Loucy (cell line): ENCODE data around the gene SCN9A.

ENCODE experiments used
- H2AFZ ChIP-seq: fragments of 200-600 bp; sonication (generic); 2 replicates; pipeline ENCODE4 v1.6.0; 2016; ENCODE audit warnings: antibody characterized with exemption, mild to moderate bottlenecking, low read length, moderate library complexity
- H3F3A ChIP-seq: fragments of 200-600 bp; 2 replicates; pipeline ENCODE4 v1.6.0; 2016; ENCODE audit warnings: antibody characterized with exemption, low read depth, mild to moderate bottlenecking
- H3K27me3 ChIP-seq: fragments of 200-600 bp; sonication (generic); 2 replicates; pipeline ENCODE4 v1.6.1; 2014; ENCODE audit warnings: low read length, mild to moderate bottlenecking; ENCODE audit not compliant: insufficient read depth, poor library complexity, severe bottlenecking
- H3K36me3 ChIP-seq: fragments of 200-600 bp; sonication (generic); 2 replicates; pipeline ENCODE4 v1.6.1; 2016; ENCODE audit warnings: low read length; ENCODE audit not compliant: insufficient read depth
- H3K4me1 ChIP-seq: fragments of 200-600 bp; sonication (generic); 2 replicates; pipeline ENCODE4 v1.5.1; 2014; ENCODE audit warnings: low read length, mild to moderate bottlenecking; ENCODE audit not compliant: insufficient read depth, poor library complexity, severe bottlenecking
- H3K4me2 ChIP-seq: fragments of 200-600 bp; sonication (generic); 2 replicates; pipeline ENCODE4 v1.6.0; 2014; ENCODE audit warnings: antibody characterized with exemption, low read length, low read depth, mild to moderate bottlenecking; ENCODE audit not compliant: poor library complexity, severe bottlenecking
- H3K4me3 ChIP-seq: fragments of 200-600 bp; sonication (generic); 2 replicates; pipeline ENCODE4 v1.5.1; 2014; ENCODE audit warnings: low read length, mild to moderate bottlenecking, mixed read lengths; ENCODE audit not compliant: poor library complexity, severe bottlenecking
- H3K79me2 ChIP-seq: fragments of 200-600 bp; sonication (generic); 2 replicates; pipeline ENCODE4 v1.6.1; 2014; ENCODE audit warnings: low read length; ENCODE audit not compliant: insufficient read depth
- H3K9ac ChIP-seq: fragments of 200-600 bp; sonication (generic); 2 replicates; pipeline ENCODE4 v1.6.0; 2014; ENCODE audit warnings: mild to moderate bottlenecking, low read depth, low read length, moderate library complexity; ENCODE audit not compliant: poor library complexity, severe bottlenecking
- H3K9me2 ChIP-seq: fragments of 200-600 bp; sonication (generic); replicated peaks from 2 replicates; pipeline ENCODE4 v1.6.1; 2016; ENCODE audit warnings: low read depth, low read length, mixed read lengths
- H3K9me3 ChIP-seq: fragments of 200-600 bp; sonication (generic); 2 replicates; pipeline ENCODE4 v1.6.1; 2014; ENCODE audit warnings: mild to moderate bottlenecking, antibody characterized with exemption, low read length, low read depth; ENCODE audit not compliant: insufficient read depth
- H4K20me1 ChIP-seq: fragments of 200-600 bp; sonication (generic); 2 replicates; pipeline ENCODE4 v1.6.0; 2014; ENCODE audit warnings: antibody characterized with exemption, low read length, mild to moderate bottlenecking; ENCODE audit not compliant: insufficient read depth, poor library complexity, severe bottlenecking
- CTCF ChIP-seq: fragments of 200-600 bp; sonication (generic); conservative IDR thresholded peaks from 2 replicates; pipeline ENCODE4 v1.5.1; 2014; ENCODE audit warnings: mild to moderate bottlenecking, antibody characterized with exemption, low read length
- EZH2phosphoT487 ChIP-seq: fragments of 200-600 bp; IDR thresholded peaks from 2 replicates; pipeline ENCODE4 v1.6.1; 2018; ENCODE audit warnings: antibody characterized with exemption, mild to moderate bottlenecking, moderate library complexity, borderline replicate concordance

Gene SCN9A

DNA sequence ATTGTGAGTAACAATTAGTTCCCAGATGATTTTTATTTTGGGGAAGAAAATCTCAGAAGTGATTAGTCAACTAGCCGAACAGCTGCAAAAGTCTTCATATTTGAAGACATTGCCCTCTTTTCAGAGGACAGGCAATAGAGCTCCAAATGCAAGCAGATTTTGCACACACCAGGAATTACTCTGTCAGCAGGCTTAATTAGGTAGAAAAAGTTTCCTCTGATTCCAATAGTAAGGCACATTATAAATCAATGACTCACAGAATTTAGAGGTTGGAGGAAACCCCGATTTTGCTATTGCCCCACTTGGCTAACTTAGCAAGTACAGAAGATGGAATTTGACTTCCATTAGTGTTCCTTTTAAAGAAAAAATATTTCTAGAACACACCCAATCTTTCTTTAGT is 217.2 kb downstream of the SCN9A start:
- H3K9me3 ChIP-seq = no peaks in the 10 kb centered on the region
- H3K4me2 ChIP-seq = no peak overlapping the region
- H3K27me3 ChIP-seq = no peaks in the 10 kb centered on the region
- H3K9ac ChIP-seq = no peak overlapping the region
- no peak overlapping the region for H2AFZ ChIP-seq
- no peak overlapping the region for H3K4me3 ChIP-seq
- no peaks in the 10 kb centered on the region for H3K4me1 ChIP-seq
- no peaks in the 10 kb centered on the region for H4K20me1 ChIP-seq
- TF ChIP-seq CTCF (no peak), EZH2phosphoT487 (no peak)
- H3K79me2 ChIP-seq = no peaks in the 10 kb centered on the region
- H3F3A ChIP-seq = no peaks in the 10 kb centered on the region
- no peaks in the 10 kb centered on the region for H3K36me3 ChIP-seq
- no peaks in the 10 kb centered on the region for H3K9me2 ChIP-seq

DNA sequence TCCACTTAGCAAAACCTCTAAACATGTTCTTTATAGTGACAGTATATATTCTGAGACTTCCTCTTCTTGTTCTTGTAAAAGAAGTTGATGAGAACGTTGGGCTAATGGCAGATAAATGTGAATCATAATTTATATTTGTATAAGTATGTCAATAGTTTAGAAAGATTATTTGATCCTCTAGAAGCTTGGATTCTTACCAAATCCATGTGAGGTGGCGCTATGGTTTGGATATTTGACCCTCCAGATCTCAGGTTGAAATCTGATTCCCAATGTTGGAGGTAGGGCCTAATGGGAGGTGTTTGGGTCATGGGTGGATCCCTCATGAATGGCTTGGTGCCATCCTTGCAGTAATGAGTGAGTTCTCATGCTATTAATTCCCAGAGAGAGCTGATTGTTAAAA is 218.2 kb downstream of the SCN9A start:
- H3K79me2 ChIP-seq = no peaks in the 10 kb centered on the region
- TF ChIP-seq EZH2phosphoT487 (no peak), CTCF (no peak)
- H4K20me1 ChIP-seq = no peaks in the 10 kb centered on the region
- no peak overlapping the region for H3K4me3 ChIP-seq
- no peaks in the 10 kb centered on the region for H3K4me1 ChIP-seq
- H3K27me3 ChIP-seq = no peaks in the 10 kb centered on the region
- no peak overlapping the region for H2AFZ ChIP-seq
- H3K4me2 ChIP-seq = no peak overlapping the region
- H3K9me3 ChIP-seq = no peaks in the 10 kb centered on the region
- no peak overlapping the region for H3K9ac ChIP-seq
- H3K36me3 ChIP-seq = no peaks in the 10 kb centered on the region
- no peaks in the 10 kb centered on the region for H3F3A ChIP-seq
- no peaks in the 10 kb centered on the region for H3K9me2 ChIP-seq

GRCh38 chr2:166156985-166157490 is 218.7 kb downstream of the SCN9A start:
- H3K4me2 ChIP-seq = no peak overlapping the region
- H3K9me3 ChIP-seq = no peaks in the 10 kb centered on the region
- H3K79me2 ChIP-seq = no peaks in the 10 kb centered on the region

More at GRCh38 chr2:166156985-166157490, 218.7 kb downstream of the SCN9A start:
- H4K20me1 ChIP-seq = no peaks in the 10 kb centered on the region
- no peak overlapping the region for H3K9ac ChIP-seq
- no peaks in the 10 kb centered on the region for H3K36me3 ChIP-seq
- no peak for TF ChIP-seq CTCF
- TF ChIP-seq EZH2phosphoT487 = no peak
- H3K9me2 ChIP-seq = no peaks in the 10 kb centered on the region
- H3K4me1 ChIP-seq = no peaks in the 10 kb centered on the region
- H2AFZ ChIP-seq = no peak overlapping the region
- H3K27me3 ChIP-seq = no peaks in the 10 kb centered on the region
- no peaks in the 10 kb centered on the region for H3F3A ChIP-seq
- no peak overlapping the region for H3K4me3 ChIP-seq
